Nasal cavity respiratory epithelium epithelial cell of viscerocranial mucosa (primary cell): ENCODE data around the gene PRKACA. TPM values are rescaled to one million over a fixed set of nuclear protein-coding genes. Genes with fewer than 3 reads are reported as not detected.

Experiments
- total RNA-seq: library from RNA; depleted of rRNA; stranded (reverse); fragments of >200 nt; gene quantifications from 2 replicates; pipeline ENCODE4 v1.2.3, GENCODE V29; 2014

Gene PRKACA
- total RNA-seq: 15.0 and 34.0 TPM in 2 replicates

DNA sequence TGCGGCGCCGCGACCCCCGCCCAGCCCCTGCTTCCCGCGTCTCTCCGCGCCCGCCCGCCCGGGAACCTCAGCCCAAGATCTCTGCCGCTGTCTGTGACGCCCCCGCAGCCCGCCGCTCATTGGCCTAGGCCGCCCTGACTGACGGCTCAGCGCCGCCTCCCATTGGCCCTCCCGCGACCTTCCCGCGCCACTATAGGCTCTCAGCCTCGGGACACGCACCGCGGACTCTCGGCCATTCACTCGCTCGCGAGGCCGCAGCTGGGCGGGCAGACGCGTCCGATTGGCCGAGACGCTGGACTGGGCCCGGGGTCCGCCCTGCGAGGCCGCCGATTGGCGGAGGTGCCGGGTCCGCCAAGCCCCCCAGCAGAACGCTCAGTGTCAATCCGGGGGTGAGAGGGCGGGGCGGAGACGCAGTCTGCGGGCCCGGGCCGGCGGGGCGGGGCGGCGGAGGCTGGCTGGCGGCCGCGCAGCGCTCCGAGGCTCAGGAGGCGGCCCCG, at the start of gene PRKACA:
TSS of gene PRKACA (minus strand) at position 95 of the 497 bp plus-strand sequence. CDS start 215 bp downstream, outside the sequence.

DNA sequence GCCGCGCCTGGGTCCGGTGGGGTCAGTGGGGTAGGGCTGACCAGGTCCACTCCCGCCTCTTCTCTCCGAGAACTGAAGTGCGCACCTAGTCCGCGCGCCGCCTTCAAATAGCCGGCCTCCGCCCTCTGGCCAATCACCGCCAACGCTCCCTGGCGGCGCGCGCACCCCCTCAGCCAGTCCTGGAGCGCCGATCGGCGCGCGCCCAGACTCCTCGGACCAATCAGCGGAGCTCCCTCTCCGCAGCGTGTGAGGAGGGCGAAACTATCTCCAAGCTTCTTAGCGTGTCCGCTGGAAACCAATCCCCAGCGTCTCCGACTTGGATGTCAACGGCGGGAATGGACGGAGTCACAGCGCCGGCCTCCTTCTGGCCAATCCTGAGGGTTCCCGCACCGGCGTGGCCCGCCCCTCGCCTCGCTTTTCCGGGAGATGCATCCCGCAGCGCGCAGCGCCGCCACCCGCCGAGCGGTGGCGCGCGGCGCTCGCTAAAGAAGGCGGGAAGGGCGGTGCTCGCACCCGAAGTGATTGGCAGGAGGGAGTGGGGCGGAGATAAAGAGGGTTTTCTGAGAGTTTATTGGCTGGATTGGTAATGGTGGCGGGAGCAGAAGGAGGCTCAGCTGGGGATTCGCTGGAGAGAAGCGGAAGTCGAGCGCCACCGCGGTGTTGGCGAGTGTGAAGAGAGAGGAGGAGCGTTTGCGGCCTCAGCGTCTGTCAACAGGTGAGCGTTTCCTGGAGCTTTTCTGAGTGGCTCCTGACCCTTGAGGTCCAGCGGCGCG, 19.1 kb upstream of the PRKACA start, which contains the start of gene ASF1B:
TSS of gene ASF1B (minus strand) at position 81 of the 773 bp plus-strand sequence. CDS start 133 bp downstream, outside the sequence.

DNA sequence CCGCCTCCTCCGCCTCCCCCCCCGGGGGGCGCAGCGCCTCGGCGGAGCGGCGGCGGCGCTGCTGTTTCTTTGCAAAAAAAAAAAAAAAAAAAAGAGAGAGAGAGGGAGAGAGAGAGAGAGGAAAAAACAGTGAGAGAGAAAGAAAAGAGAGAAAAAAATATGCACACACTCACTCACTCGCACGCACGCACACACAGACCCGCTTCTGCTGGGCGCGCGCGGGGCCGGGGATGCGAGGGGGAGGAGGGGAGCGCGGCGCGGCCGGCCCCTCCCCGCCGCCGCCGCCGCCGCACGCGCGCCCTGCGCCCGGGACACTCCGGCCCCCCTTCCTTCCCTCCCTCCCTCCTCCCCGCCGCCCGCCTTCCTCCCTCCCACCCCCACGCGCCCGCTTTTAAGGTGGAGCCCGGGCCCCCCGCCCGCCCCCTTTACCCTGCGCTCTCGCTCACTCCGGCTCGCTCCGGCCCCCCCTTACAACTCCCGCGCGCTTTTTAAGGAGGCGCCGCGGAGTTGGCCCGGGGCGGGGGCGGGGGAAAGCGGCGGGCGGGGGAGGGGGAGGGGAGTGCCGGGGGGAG, 27.0 kb downstream of the PRKACA start, which contains the start of gene SAMD1:
TSS of gene SAMD1 (minus strand) at position 243 of the 572 bp plus-strand sequence.

DNA sequence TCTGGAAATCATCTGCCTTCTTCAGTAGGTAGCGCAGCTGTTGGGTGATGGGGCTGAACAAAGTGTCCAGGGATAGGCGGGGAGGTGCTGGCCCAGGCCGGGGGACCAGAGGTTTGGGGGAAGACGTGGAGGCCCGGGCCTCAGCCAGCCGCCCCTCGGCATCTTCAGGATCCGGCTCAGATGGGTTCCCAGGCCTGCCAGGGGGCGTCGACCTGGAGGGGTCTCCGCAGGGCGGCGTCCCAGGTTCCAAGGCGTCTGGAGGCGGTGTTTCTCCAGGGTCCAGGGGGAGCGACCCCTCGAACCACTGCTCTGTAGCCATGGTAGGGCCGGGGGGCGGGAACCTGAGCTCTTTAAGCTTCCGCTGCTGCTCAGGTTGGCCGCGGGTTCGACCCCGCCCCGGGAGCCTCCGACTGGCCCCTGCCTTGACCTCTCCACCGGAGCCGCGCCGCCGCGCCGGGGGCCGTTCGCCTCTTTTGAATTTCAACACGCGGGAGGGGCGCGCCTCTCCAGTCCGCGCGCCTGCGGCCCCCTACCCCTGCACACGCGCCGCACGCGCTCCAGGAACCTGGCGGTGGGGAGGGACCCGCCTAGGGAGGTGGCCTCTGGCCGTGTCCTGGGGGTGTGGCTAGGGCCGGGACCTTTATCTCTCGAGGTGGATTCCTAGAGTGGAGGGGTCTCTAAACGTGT, 32.1 kb downstream of the PRKACA start, which contains the start of gene C19orf67:
TSS of gene C19orf67 (minus strand) at position 475 of the 687 bp plus-strand sequence. CDS start at position 319, 156 bp downstream.

GRCh38 chr19:14072535-14073260, 44.9 kb downstream of the PRKACA start, which contains the start of gene MISP3:
Gene MISP3 (plus strand): TSS chr19:14072786. CDS start chr19:14073310, 524 bp downstream.

DNA sequence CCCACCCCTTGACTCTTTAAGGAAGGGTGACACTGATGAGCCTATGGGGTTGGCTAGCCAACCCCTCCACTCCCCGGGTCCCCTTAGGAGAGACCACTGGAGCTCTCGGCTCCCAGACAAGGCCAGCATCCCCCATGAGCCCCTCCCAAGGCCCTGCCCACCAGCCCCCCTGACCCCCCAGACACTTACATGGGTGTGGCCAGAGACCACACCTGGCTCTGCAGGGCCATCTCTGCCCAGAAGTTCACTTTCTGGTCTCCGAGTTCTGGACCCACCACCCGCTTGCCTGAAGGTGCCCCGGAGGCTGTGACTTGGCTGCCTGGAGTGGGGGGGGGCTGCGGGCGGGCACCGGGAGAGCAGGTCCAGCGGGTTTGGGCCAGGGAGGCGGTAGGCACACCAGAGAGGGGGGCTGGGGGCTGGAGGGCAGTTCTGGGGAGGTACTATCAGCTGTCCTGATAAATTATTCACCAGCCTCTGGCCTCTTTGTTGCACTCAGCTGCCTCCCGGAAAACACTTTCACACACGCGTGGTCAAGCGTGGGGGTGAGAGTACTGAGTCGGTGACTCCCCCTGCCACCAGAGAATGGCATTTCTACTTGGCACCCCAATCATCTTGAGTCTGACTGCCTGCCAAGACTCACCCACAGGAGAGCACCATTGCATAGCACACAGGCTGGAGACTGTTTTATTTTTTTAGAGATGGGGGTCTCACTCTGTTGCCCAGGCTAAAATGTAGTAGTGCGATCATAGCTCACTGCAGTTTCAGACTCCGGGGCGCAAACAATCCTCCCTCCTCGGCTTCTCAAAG, 55.6 kb downstream of the PRKACA start, which contains the start of gene PALM3:
TSS of gene PALM3 (minus strand) at position 326 of the 807 bp plus-strand sequence. CDS start at position 230, 96 bp downstream.

Other genes starting within 250 kb of the PRKACA start
- 0.14 TPM in 1 of 2 replicates, not detected in the other for gene NANOS3, start 240.6 kb downstream of the PRKACA start, total RNA-seq
- 0.68 and 1.8 TPM in 2 replicates for gene BRME1, start 211.6 kb downstream of the PRKACA start, total RNA-seq
- 8.5 and 27.5 TPM in 2 replicates for gene CC2D1A, start 211.6 kb downstream of the PRKACA start, total RNA-seq
- under 0.01 and 2.5 TPM in 2 replicates for gene PODNL1, start 179.3 kb downstream of the PRKACA start, total RNA-seq
- gene DCAF15, start 165.3 kb downstream of the PRKACA start, total RNA-seq: 7.9 and 11.4 TPM in 2 replicates
- 1.7 and 7.8 TPM in 2 replicates for gene RFX1, start 111.4 kb downstream of the PRKACA start, total RNA-seq
- gene RLN3, start 89.6 kb downstream of the PRKACA start, total RNA-seq: not detected in 2 replicates
- 0.34 and 6.1 TPM in 2 replicates for gene IL27RA, start 86.0 kb downstream of the PRKACA start, total RNA-seq
- gene PALM3, start 55.7 kb downstream of the PRKACA start, total RNA-seq: not detected in 2 replicates
- 0.34 and 1.00 TPM in 2 replicates for gene MISP3, start 45.0 kb downstream of the PRKACA start, total RNA-seq
- 0.14 TPM in 1 of 2 replicates, not detected in the other for gene C19orf67, start 32.0 kb downstream of the PRKACA start, total RNA-seq
- 19.8 and 41.8 TPM in 2 replicates for gene SAMD1, start 27.0 kb downstream of the PRKACA start, total RNA-seq
- under 0.01 and 0.28 TPM in 2 replicates for gene ASF1B, start 18.8 kb upstream of the PRKACA start, total RNA-seq
- 3.8 and 13.0 TPM in 2 replicates for gene ADGRL1, start 88.4 kb upstream of the PRKACA start, total RNA-seq